HG02981 (cell line): ENCODE data around the gene PTPRN2.

ENCODE experiments used
- ATAC-seq: cut with Tn5 transposase; IDR thresholded peaks from one replicate; pipeline ENCODE4 v1.9.1; 2021; ENCODE audit warnings: mild to moderate bottlenecking, moderate library complexity; ENCODE audit not compliant: unreplicated experiment

The PTPRN2 gene

GRCh38 chr7:158093156-158093796 is 494.3 kb downstream of the PTPRN2 start:
- ATAC-seq = no peak

GRCh38 chr7:158087196-158087595 is 500.4 kb downstream of the PTPRN2 start:
- no peak for ATAC-seq

- no peak for ATAC-seq
These were observed 501.6 kb downstream of the PTPRN2 start for GRCh38 chr7:158085741-158086695.

- no peak for ATAC-seq
These were observed 503.1 kb downstream of the PTPRN2 start for GRCh38 chr7:158084555-158084954.

GRCh38 chr7:158083526-158084310 is 503.9 kb downstream of the PTPRN2 start:
- ATAC-seq = no peak

- ATAC-seq = no peak
These were observed 504.9 kb downstream of the PTPRN2 start for GRCh38 chr7:158082761-158083160.

GRCh38 chr7:158080899-158081445 is 506.7 kb downstream of the PTPRN2 start:
- ATAC-seq = no peak

- ATAC-seq = no peak
These were observed 509.4 kb downstream of the PTPRN2 start for GRCh38 chr7:158077934-158078910.

- ATAC-seq = no peak
These were observed 510.3 kb downstream of the PTPRN2 start for GRCh38 chr7:158077151-158077840.

- no peak for ATAC-seq
These were observed 511.0 kb downstream of the PTPRN2 start for GRCh38 chr7:158076656-158077055.

GRCh38 chr7:158076215-158076614 is 511.4 kb downstream of the PTPRN2 start:
- ATAC-seq = no peak

- ATAC-seq = no peak
These were observed 512.0 kb downstream of the PTPRN2 start for GRCh38 chr7:158075633-158076001.

- ATAC-seq = no peak
These were observed 512.6 kb downstream of the PTPRN2 start for GRCh38 chr7:158074896-158075632.

- no peak for ATAC-seq
These were observed 513.5 kb downstream of the PTPRN2 start for GRCh38 chr7:158073845-158074840.

- no peak for ATAC-seq
These were observed 514.5 kb downstream of the PTPRN2 start for GRCh38 chr7:158072991-158073730.

- no peak for ATAC-seq
These were observed 517.3 kb downstream of the PTPRN2 start for GRCh38 chr7:158070222-158070920.
